ENCODE results near the gene CHCHD1.
A peak's percentile ranks its signal among the peaks of the same experiment; 100 is the strongest.

The CHCHD1 gene

GRCh38 chr10:73756183-73756582 is 25.7 kb upstream of the CHCHD1 start:
- no peak for DNase-seq (ENCODE audit: insufficient read length, low spot score)
- no peak for TF ChIP-seq POLR2A (IDR thresholded peaks at IDR 0.05; ENCODE audit: low read depth, low read length)
- FAIRE-seq: no peak

DNA sequence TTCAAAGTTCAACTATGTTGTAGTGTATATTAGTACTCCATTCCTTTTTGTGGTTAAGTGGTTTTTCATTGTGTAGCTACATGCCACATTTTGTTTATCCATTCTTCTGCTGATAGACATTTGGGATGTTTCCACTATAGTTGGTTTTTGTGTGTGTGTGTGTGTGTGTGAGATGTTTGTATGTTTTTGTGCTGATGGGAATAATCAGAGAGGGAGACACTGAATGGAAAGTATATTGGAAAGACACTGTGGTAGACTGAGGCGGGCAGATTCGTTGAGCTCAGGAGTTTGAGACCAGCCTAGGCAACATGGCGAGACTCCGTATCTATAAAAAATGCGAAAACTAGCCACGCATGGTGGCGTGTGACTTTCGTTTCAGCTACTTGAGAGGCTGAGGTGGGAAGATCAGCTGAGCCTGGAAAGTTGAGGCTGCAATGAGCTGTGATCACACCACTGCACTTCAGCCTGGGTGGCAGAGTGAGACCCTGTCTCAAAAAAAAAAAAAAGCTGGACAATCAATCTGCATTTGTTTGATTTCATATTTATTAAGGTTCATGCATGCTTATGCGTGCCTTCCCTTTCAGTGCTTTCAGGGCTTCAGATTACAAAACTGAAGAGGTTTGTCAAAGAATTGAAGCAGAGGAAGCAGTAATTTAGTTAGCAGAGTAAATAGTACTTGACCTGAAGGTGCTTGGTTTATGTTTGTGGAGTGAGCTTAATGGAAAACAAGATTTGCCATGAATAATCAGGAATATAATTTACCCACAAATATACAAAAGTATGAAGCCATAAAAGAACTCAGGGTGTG is 22.9 kb upstream of the CHCHD1 start:
- no peak for TF ChIP-seq POLR2A (IDR thresholded peaks at IDR 0.05; ENCODE audit: low read depth, low read length)

GRCh38 chr10:73759512-73760115 is 22.2 kb upstream of the CHCHD1 start:
- TF ChIP-seq POLR2A (IDR thresholded peaks at IDR 0.05; ENCODE audit: low read depth, low read length): no peak
- FAIRE-seq (no peak), DNase-seq (ENCODE audit: insufficient read length, low spot score) (no peak)

More for the DNA sequence above, 22.9 kb upstream of the CHCHD1 start:
- FAIRE-seq: no peak
- DNase-seq (ENCODE audit: insufficient read length, low spot score): no peak

GRCh38 chr10:73761781-73762180 is 20.1 kb upstream of the CHCHD1 start:
- no peak for TF ChIP-seq POLR2A (IDR thresholded peaks at IDR 0.05; ENCODE audit: low read depth, low read length)
- no peak for FAIRE-seq

DNA sequence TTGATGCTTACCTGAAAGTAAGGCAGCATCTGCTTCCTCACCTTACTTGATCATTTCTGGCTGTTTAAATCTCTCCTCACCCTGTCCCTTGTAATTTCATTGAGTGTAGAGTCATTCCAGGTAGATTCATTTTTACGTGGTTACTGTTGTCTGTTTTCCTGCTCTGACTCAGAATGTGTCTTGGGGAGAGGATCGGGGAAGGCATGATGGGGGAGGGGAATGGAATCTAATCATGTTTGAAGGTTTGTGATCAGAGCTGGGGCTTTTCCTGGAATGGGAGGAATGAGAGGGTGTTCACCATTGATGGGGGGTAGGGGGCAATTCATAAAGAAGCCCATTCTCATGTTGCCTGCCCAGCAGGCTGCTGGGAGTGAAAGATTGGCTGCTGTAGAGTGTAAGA is 18.9 kb upstream of the CHCHD1 start:
- TF ChIP-seq POLR2A (IDR thresholded peaks at IDR 0.05; ENCODE audit: low read depth, low read length): no peak
- FAIRE-seq: no peak
- DNase-seq (ENCODE audit: insufficient read length, low spot score): peak; percentile 49

More at GRCh38 chr10:73761781-73762180, 20.1 kb upstream of the CHCHD1 start:
- no peak for DNase-seq (ENCODE audit: insufficient read length, low spot score)

GRCh38 chr10:73763343-73763742 is 18.5 kb upstream of the CHCHD1 start:
- no peak for TF ChIP-seq POLR2A (IDR thresholded peaks at IDR 0.05; ENCODE audit: low read depth, low read length)
- FAIRE-seq (no peak), DNase-seq (ENCODE audit: insufficient read length, low spot score) (no peak)

GRCh38 chr10:73765066-73765465 is 16.8 kb upstream of the CHCHD1 start:
- FAIRE-seq (no peak), DNase-seq (ENCODE audit: insufficient read length, low spot score) (no peak)
- TF ChIP-seq POLR2A (IDR thresholded peaks at IDR 0.05; ENCODE audit: low read depth, low read length): no peak

GRCh38 chr10:73768881-73769280 is 13.0 kb upstream of the CHCHD1 start:
- no peak for DNase-seq (ENCODE audit: insufficient read length, low spot score)

GRCh38 chr10:73769396-73769795 is 12.5 kb upstream of the CHCHD1 start:
- FAIRE-seq: no peak
- TF ChIP-seq POLR2A (IDR thresholded peaks at IDR 0.05; ENCODE audit: low read depth, low read length): no peak

More at GRCh38 chr10:73768881-73769280, 13.0 kb upstream of the CHCHD1 start:
- FAIRE-seq: no peak
- TF ChIP-seq POLR2A (IDR thresholded peaks at IDR 0.05; ENCODE audit: low read depth, low read length): no peak

GRCh38 chr10:73771722-73772280 is 10.0 kb upstream of the CHCHD1 start:
- DNase-seq (ENCODE audit: insufficient read length, low spot score): no peak
- TF ChIP-seq POLR2A (IDR thresholded peaks at IDR 0.05; ENCODE audit: low read depth, low read length): no peak
- no peak for FAIRE-seq

More at GRCh38 chr10:73769396-73769795, 12.5 kb upstream of the CHCHD1 start:
- DNase-seq (ENCODE audit: insufficient read length, low spot score): no peak

- DNase-seq (ENCODE audit: insufficient read length, low spot score) (peak; percentile 89), FAIRE-seq (no peak)
- no peak; the same call in none of the 2 replicates for TF ChIP-seq POLR2A (IDR thresholded peaks at IDR 0.05; ENCODE audit: low read depth, low read length)
Measured at GRCh38 chr10:73772281-73773151, 9.3 kb upstream of the CHCHD1 start.

DNA sequence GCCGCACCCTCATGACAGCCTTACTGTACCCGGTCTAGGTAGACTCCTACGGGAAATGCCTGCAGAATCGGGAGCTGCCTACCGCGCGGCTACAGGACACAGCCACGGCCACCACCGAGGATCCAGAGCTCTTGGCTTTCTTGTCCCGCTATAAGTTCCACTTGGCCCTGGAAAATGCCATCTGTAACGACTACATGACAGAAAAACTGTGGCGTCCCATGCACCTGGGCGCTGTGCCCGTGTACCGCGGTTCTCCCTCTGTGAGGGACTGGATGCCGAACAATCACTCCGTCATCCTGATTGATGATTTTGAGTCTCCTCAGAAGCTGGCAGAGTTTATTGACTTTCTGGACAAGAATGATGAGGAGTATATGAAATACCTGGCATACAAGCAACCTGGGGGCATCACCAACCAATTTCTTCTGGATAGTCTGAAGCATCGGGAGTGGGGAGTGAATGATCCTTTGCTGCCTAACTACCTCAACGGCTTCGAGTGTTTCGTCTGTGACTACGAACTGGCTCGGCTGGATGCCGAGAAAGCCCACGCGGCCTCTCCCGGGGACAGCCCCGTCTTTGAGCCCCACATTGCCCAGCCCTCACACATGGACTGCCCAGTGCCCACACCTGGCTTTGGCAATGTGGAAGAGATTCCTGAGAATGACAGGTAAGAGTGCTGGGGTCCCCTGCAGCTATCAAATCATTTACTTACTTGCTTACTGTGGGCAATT is 8.5 kb upstream of the CHCHD1 start:
- no peak for FAIRE-seq
- DNase-seq (ENCODE audit: insufficient read length, low spot score): no peak
- no peak for TF ChIP-seq POLR2A (IDR thresholded peaks at IDR 0.05; ENCODE audit: low read depth, low read length)

GRCh38 chr10:73774637-73775036 is 7.2 kb upstream of the CHCHD1 start:
- no peak for DNase-seq (ENCODE audit: insufficient read length, low spot score)
- FAIRE-seq: no peak
- no peak for TF ChIP-seq POLR2A (IDR thresholded peaks at IDR 0.05; ENCODE audit: low read depth, low read length)
